ENCODE data around the gene MYZAP.

Gene MYZAP

DNA sequence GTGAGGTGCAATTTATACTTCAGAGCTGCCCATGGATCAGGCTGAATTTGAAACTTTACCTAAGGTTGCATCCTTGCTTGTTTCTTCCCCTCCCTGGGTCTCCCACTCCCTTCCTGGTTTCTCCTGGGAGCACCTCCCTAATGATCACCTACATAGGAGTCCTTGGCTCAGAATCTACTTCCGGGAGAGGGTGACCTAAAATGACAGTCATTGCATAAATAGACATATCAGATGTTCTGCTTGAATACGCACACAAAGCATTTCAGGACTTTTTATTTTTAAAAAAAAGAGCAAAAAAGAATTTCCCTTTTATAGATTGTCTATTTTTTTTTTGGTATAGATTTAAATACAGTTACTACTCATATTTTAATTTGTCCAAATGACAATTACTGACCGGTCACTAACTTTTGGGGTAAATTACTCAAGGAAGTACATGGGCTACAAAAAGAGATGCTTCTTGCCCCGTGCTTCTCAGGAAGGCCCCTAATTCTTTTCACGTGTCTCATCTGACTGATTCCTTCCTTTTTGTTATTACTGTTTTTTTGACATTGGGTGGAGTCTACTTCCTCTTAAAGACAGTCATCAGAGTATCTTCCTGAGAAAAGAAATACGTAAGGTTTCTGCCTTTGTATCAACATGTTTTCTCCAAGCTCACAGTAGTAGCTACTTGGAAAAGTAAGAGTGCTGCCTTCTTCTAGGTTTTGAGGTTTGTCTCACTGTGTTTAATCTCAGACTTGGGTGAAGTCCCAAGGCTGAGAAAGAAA is 4.9 kb upstream of the MYZAP start:
- Mint-ChIP-seq H3K4me3 (no peak overlapping the region), H3K27ac (ENCODE audit: low read depth) (no peak overlapping the region), H3K4me1 (peaks cover 4% of the 10 kb centered on the region), H3K9me3 (peaks cover 10% of the 10 kb centered on the region), H3K27me3 (peaks cover 78% of the 10 kb centered on the region), H3K36me3 (ENCODE audit: insufficient read depth) (no peaks in the 10 kb centered on the region)
- DNase-seq (ENCODE audit: low spot score in 2 of 2) (no peak), ATAC-seq (replicated peaks; ENCODE audit: extremely low read depth, poor library complexity, severe bottlenecking) (no peak)

DNA sequence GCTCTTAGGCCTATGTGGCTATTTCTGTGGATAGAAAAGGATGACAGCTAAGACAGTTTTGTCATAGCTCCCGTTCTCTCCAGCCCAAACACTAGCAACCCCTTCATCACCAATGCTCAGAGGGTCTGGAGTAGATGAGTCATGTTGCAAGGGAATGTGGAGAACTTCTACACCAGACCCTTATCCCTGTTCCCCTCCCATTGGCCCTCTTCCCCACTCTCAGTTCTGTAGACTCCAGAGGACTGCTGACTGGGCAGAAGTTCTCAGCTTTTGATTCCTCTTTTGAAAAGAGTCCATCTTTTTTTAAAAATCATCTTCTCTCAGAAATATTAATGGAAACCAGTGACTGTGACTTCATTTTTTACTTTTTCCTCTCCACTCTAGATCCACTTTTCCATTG is 2.4 kb upstream of the MYZAP start:
- DNase-seq (ENCODE audit: low spot score in 2 of 2): no peak
- Mint-ChIP-seq H3K27ac (ENCODE audit: low read depth) (no peak overlapping the region), H3K4me1 (peaks cover 4% of the 10 kb centered on the region)

DNA sequence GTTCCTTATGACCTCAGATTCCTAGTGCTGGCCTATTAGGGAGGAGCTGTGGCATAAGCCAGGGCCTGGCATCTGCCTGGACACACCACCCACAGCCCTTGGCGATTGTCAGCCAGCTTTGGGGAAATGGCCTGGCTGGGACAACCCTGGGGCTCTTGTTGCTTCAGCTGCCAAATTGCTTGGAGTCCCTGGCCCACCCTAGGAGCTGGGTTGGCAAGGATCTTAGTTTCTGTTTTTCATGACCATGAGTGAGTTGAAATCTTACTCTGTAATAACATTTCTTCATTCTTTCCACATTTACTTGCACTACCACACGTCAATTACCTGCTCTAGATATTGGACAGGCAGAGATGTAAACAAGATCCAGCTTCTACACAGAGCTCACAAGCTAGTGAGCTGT is 1.9 kb upstream of the MYZAP start:
- no peak overlapping the region for H3K4me3 Mint-ChIP-seq
- no peak overlapping the region for H3K27ac Mint-ChIP-seq (ENCODE audit: low read depth)
- peaks cover 4% of the 10 kb centered on the region for H3K4me1 Mint-ChIP-seq
- DNase-seq (ENCODE audit: low spot score in 2 of 2) (no peak), ATAC-seq (replicated peaks; ENCODE audit: extremely low read depth, poor library complexity, severe bottlenecking) (no peak)
- H3K36me3 Mint-ChIP-seq (ENCODE audit: insufficient read depth): no peaks in the 10 kb centered on the region
- peaks cover 68% of the 10 kb centered on the region for H3K27me3 Mint-ChIP-seq
- H3K9me3 Mint-ChIP-seq: no peaks in the 10 kb centered on the region

More for the DNA sequence above, 2.4 kb upstream of the MYZAP start:
- H3K4me3 Mint-ChIP-seq: no peak overlapping the region
- no peaks in the 10 kb centered on the region for H3K36me3 Mint-ChIP-seq (ENCODE audit: insufficient read depth)
- no peaks in the 10 kb centered on the region for H3K9me3 Mint-ChIP-seq
- no peak for ATAC-seq (replicated peaks; ENCODE audit: extremely low read depth, poor library complexity, severe bottlenecking)
- H3K27me3 Mint-ChIP-seq: peaks cover 68% of the 10 kb centered on the region

DNA sequence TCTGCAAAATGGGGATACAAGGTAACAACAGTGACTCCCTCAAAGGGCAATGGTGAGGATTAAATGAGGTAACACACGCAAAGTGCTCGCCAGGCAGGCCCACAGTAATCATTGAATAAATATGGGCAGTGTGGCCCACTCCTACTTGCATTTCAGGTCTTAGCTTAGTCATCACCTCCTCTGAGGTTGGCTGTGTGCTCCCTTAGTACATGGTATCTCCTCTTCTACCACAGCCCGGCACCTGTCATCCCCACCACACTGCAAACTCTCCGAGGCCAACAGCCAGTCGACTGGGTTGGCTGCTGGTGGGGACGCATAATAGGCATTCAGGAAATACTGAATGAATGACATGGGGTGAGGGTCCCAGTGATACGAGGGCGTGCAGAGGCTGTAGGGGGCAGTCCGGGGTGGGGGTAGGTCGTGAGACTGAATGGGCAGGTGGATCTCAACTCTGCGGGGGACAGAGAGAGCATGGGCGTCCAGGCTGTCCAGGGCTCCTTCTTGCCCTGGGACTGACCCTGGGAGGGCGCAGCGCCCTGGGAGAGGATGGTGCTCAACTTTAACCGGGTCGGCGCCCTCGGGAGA is 375 bp upstream of the MYZAP start:
- Mint-ChIP-seq H3K9me3 (no peaks in the 10 kb centered on the region), H3K36me3 (ENCODE audit: insufficient read depth) (no peaks in the 10 kb centered on the region), H3K4me1 (peaks cover 4% of the 10 kb centered on the region), H3K4me3 (no peak overlapping the region), H3K27me3 (peaks cover 63% of the 10 kb centered on the region), H3K27ac (ENCODE audit: low read depth) (no peak overlapping the region)
- no peak for DNase-seq (ENCODE audit: low spot score in 2 of 2)
- ATAC-seq (replicated peaks; ENCODE audit: extremely low read depth, poor library complexity, severe bottlenecking): no peak

DNA sequence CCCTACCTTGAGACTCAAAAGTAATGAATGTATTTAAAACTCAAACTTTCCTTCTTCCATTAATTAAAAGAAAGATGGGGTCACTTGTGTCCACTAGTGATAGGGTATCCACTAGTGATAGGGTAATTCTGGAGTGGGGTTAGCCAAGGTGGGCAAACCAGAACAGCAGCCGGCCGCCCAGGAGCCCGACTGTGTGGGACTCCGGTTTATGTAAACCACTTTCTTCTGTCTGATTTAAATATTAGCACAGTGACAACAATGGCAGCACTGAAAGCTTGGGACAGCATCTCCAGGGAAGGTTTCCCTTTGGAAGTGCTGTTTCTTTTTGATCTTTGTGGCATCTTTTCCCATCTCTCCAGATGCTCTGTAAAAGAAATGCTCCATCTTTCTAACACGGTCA is 722 bp downstream of the MYZAP start:
- ATAC-seq (replicated peaks; ENCODE audit: extremely low read depth, poor library complexity, severe bottlenecking): no peak
- H3K27me3 Mint-ChIP-seq: peaks cover 68% of the 10 kb centered on the region
- no peaks in the 10 kb centered on the region for H3K9me3 Mint-ChIP-seq
- H3K27ac Mint-ChIP-seq (ENCODE audit: low read depth): no peak overlapping the region
- no peak overlapping the region for H3K4me3 Mint-ChIP-seq
- H3K4me1 Mint-ChIP-seq: peaks cover 2% of the 10 kb centered on the region
- DNase-seq (ENCODE audit: low spot score in 2 of 2): no peak
- no peaks in the 10 kb centered on the region for H3K36me3 Mint-ChIP-seq (ENCODE audit: insufficient read depth)

DNA sequence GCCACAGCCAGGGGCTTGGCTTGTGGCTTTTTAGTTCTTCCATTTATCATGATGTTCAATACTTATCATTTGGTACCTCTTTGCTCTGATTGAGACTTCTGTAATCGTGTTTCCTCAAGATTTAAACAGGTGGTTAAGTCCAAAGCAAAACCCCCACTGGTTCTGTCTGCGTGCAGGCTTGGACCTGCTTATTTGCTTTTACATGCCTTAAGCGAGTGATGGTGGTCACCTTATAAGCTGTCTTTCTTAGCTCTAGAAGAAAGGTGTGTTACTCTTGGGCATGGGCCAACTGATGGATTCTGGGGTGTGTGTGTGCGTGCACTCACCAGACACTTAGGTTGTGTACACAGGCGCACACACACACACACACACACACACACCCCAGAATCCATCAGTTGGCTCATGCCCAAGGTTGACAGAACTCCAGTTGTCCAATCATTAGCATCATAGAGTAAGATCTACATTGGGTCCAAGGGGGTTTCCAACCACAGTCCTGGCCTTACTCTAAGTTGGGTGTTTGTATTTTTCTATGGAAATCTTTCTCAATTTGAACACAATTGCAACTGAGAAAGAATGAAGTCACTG is 1.2 kb downstream of the MYZAP start:
- H3K27ac Mint-ChIP-seq (ENCODE audit: low read depth): no peak overlapping the region
- H3K36me3 Mint-ChIP-seq (ENCODE audit: insufficient read depth): no peaks in the 10 kb centered on the region
- H3K4me3 Mint-ChIP-seq: no peak overlapping the region
- no peaks in the 10 kb centered on the region for H3K4me1 Mint-ChIP-seq
- ATAC-seq (replicated peaks; ENCODE audit: extremely low read depth, poor library complexity, severe bottlenecking) (no peak), DNase-seq (ENCODE audit: low spot score in 2 of 2) (no peak)
- H3K9me3 Mint-ChIP-seq: no peaks in the 10 kb centered on the region
- peaks cover 63% of the 10 kb centered on the region for H3K27me3 Mint-ChIP-seq

DNA sequence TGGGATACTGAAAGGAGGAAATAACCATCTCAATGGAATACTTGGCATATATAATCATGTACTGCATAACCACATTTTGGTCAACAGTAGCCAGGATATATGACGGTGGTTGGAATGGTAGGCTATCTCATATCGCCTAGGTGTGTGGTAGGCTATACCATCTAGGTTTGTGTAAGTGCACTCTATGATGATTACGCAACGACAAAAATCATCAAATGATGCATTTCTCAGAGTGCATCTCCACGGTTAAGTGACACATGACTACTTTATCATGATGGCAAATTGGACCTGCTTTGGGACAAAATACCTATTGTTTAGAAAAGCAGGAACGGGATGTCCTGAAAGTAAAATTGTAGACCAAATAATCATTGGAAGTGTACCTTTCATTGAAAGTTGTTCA is 2.8 kb downstream of the MYZAP start:
- H3K9me3 Mint-ChIP-seq: no peaks in the 10 kb centered on the region
- ATAC-seq (replicated peaks; ENCODE audit: extremely low read depth, poor library complexity, severe bottlenecking) (no peak), DNase-seq (ENCODE audit: low spot score in 2 of 2) (no peak)
- no peaks in the 10 kb centered on the region for H3K36me3 Mint-ChIP-seq (ENCODE audit: insufficient read depth)
- H3K4me3 Mint-ChIP-seq: no peak overlapping the region
- H3K27ac Mint-ChIP-seq (ENCODE audit: low read depth): no peak overlapping the region
- H3K27me3 Mint-ChIP-seq: peaks cover 59% of the 10 kb centered on the region
- no peaks in the 10 kb centered on the region for H3K4me1 Mint-ChIP-seq

DNA sequence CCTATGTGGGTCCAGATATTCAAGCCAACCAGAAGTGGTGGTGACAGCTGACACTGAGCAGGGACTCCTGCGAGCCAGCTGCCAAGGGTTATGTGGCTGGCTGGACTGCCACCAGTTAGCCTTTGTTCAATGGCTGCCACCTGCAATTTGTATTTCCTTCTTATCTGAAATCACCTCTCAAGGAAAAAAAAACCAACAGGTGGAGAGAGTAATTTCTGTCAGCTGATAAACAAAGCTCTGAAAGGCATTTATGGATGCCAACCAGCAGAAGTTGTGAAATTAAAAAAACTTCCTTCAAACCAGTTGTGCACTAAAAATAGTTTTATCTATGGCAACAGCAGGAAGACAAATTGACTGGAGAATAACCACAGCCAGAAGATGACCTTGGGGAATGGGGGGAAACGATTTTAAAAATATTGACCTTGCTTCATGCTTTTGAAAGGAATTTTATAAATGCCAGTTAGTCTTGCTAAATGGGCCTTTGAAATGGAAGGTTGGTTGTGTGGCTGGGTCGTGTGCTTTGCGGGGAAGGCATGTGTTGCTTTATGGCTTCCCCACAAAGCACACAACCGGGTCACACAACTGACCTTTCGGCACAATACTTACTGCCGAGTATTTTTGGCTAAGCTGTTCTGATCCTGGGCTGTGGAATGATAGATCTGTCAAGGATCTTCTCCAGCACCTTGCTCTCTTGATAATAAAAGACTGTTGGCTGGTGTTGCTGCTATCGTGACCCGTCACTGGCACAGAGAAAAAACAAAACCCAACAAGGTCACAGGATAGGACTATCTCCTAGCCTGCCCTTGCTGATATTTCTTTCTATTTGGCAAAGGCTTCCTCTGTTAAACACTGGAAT is 3.5 kb downstream of the MYZAP start:
- no peaks in the 10 kb centered on the region for H3K36me3 Mint-ChIP-seq (ENCODE audit: insufficient read depth)
- H3K9me3 Mint-ChIP-seq: no peaks in the 10 kb centered on the region
- H3K27me3 Mint-ChIP-seq: peaks cover 55% of the 10 kb centered on the region
- no peak for ATAC-seq (replicated peaks; ENCODE audit: extremely low read depth, poor library complexity, severe bottlenecking)
- no peak overlapping the region for H3K4me3 Mint-ChIP-seq
- no peak overlapping the region for H3K27ac Mint-ChIP-seq (ENCODE audit: low read depth)
- no peaks in the 10 kb centered on the region for H3K4me1 Mint-ChIP-seq
- no peak for DNase-seq (ENCODE audit: low spot score in 2 of 2)

DNA sequence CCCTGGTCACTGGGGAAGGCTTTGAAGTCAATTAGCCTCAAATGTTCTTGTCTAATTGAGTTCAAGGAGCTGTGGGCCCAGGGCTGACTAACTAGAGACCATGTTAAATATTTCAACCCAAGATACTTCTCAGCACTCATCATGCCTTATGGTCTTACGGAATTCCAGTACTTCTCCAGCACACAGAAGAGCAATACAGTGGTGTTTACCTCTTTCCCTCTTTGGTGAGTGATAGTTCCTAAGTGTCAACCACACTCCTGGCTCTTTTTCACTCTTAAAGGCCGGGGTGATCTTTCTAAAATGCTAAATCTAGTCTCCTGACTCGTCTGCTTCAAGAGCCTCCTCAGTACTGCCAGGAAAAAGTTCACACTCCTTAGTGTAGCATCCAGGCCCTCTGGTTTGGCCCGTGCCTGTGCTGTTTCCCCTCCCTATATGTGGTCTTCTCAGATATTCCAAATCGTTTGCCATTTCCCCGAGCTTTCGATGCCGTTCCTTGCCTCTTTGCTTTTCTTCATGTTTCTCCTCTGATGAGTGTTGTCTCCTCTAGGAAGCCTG is 4.7 kb downstream of the MYZAP start:
- H3K27ac Mint-ChIP-seq (ENCODE audit: low read depth): no peak overlapping the region
- H3K27me3 Mint-ChIP-seq: peaks cover 48% of the 10 kb centered on the region
- H3K4me1 Mint-ChIP-seq: no peaks in the 10 kb centered on the region
- ATAC-seq (replicated peaks; ENCODE audit: extremely low read depth, poor library complexity, severe bottlenecking) (no peak), DNase-seq (ENCODE audit: low spot score in 2 of 2) (no peak)
- H3K4me3 Mint-ChIP-seq: no peak overlapping the region
- no peaks in the 10 kb centered on the region for H3K36me3 Mint-ChIP-seq (ENCODE audit: insufficient read depth)
- H3K9me3 Mint-ChIP-seq: no peaks in the 10 kb centered on the region

DNA sequence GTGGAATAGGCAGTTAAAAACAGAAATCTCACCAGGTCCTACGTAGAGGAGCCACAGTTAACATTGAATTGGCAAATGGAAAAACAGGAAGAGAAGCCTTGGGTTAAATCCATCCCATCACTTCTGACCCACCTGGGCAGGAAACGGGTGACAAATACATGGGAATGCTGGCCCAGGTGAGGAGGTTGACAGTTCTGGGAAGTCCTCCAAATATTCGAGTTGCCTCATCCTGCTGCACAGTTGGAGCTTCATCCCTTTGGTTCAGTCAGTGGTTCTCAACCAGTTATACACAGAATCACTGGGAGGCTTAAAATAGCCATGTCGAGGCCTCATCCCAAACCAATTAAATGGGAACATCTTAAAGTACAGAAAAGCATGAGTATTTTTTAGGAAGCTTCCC is 5.3 kb downstream of the MYZAP start:
- Mint-ChIP-seq H3K9me3 (no peaks in the 10 kb centered on the region), H3K36me3 (ENCODE audit: insufficient read depth) (no peaks in the 10 kb centered on the region), H3K27me3 (peaks cover 49% of the 10 kb centered on the region), H3K27ac (ENCODE audit: low read depth) (no peak overlapping the region), H3K4me3 (no peak overlapping the region), H3K4me1 (no peaks in the 10 kb centered on the region)
- DNase-seq (ENCODE audit: low spot score in 2 of 2) (no peak), ATAC-seq (replicated peaks; ENCODE audit: extremely low read depth, poor library complexity, severe bottlenecking) (no peak)

DNA sequence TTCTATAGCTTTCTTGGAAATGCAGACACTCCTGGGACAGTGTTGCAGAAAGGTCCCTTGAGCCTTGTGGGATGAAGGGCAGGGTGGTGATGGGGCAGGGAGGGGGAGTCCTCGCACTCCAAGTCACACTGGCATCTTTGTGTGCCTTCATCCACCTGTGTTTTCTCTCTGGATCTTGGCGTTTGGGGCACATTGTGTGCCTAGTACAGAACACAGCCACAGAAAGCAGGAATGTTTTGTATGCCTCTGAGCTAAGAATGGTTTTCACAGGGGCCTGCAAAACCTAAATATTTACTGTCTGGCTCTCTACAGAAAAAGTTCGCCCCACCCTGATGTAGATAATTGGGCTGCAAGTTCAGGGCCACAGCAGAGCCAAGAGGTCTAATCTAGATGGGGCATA is 5.7 kb downstream of the MYZAP start:
- H3K9me3 Mint-ChIP-seq: no peaks in the 10 kb centered on the region
- DNase-seq (ENCODE audit: low spot score in 2 of 2): no peak
- H3K36me3 Mint-ChIP-seq (ENCODE audit: insufficient read depth): no peaks in the 10 kb centered on the region
- H3K4me1 Mint-ChIP-seq: no peaks in the 10 kb centered on the region
- H3K27ac Mint-ChIP-seq (ENCODE audit: low read depth): no peak overlapping the region
- H3K4me3 Mint-ChIP-seq: no peak overlapping the region
- no peak for ATAC-seq (replicated peaks; ENCODE audit: extremely low read depth, poor library complexity, severe bottlenecking)
- H3K27me3 Mint-ChIP-seq: peaks cover 52% of the 10 kb centered on the region

DNA sequence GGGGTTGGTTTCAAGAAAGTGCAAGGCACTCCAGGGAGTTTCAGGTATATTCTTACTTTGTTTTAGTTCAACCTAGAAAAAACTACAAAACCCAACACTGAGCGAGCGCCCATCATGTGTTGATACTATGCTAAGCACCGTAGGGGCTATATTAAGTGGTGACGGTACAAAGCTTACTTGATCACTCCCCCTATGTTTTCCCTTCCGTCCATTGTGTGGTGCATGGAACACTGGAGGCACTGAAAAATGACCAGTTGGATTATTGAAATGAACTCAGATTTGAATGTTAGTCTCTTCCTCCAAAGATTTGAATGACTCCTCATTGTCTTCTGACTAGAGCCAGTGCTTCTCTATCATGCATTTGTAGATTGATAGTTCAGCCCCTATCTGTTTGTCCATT is 6.6 kb downstream of the MYZAP start:
- peaks cover 45% of the 10 kb centered on the region for H3K27me3 Mint-ChIP-seq
- no peaks in the 10 kb centered on the region for H3K4me1 Mint-ChIP-seq
- H3K27ac Mint-ChIP-seq (ENCODE audit: low read depth): no peak overlapping the region

More for the DNA sequence above, 6.6 kb downstream of the MYZAP start:
- DNase-seq (ENCODE audit: low spot score in 2 of 2): no peak
- Mint-ChIP-seq H3K4me3 (no peak overlapping the region), H3K9me3 (no peaks in the 10 kb centered on the region), H3K36me3 (ENCODE audit: insufficient read depth) (no peaks in the 10 kb centered on the region)
- ATAC-seq (replicated peaks; ENCODE audit: extremely low read depth, poor library complexity, severe bottlenecking): no peak
